Neuron (in vitro differentiated cells): ENCODE results near the gene PTPRC.

Experiments
- H2AFZ ChIP-seq: one replicate; pipeline ENCODE4 v1.6.1; 2013; ENCODE audit warnings: low read depth, mild to moderate bottlenecking, inconsistent platforms, low read length, moderate library complexity
- H3K27me3 ChIP-seq: one replicate; pipeline ENCODE4 v1.6.1; 2013; ENCODE audit warnings: low read length; ENCODE audit not compliant: insufficient read depth
- H3K36me3 ChIP-seq: one replicate; pipeline ENCODE4 v1.6.1; 2013; ENCODE audit warnings: low read length; ENCODE audit not compliant: insufficient read depth
- H3K4me1 ChIP-seq: one replicate; pipeline ENCODE4 v1.6.1; 2013; ENCODE audit warnings: low read length; ENCODE audit not compliant: insufficient read depth
- H3K4me3 ChIP-seq: 2 replicates; pipeline ENCODE4 v1.5.1; 2013; ENCODE audit warnings: mild to moderate bottlenecking, low read length, moderate library complexity
- H3K9me3 ChIP-seq: one replicate; pipeline ENCODE4 v1.6.1; 2013; ENCODE audit warnings: low read length

Gene PTPRC

DNA sequence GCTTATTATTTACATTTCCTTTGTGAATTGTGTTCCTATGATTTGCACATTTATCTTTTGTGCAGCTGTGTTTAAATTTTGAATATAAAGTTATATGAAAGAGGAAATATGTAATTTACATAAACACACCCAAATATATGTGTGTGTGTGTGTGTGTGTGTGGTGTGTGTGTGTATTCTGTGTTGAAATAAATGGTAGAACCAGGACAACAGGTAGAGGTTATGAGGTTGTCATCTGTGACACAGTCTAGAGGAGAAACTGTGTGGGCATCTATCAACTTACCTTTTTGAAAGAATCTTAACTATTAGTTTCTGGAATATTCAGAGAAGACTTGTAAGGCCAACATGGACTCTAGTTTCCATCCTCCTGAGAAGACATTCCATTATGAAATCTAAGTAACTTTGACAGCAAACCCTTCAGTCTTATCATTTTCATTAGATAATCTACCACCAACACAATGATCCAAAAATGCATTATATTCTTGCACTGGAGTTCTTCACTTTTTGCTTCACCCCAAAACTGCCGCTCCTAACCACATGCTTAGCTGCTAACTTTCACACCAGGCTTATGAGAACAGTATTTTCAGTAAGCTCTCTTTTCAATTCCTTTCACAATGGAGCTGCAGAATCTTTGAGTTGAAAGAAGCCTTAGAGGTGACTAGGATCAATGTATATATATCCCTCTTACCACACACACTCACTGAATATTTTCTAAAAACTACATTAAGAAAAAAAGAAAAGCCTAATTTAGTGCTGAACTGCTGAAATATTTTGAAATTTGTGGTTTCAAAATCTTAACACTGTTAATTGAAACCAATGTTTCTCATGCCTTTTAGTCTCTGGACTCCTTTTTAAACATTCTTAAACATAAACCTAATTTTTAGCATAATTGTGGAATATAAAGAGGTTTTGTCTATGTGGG, 21.8 kb downstream of the PTPRC start:
- no peak overlapping the region for H3K4me3 ChIP-seq
- no peak overlapping the region for H2AFZ ChIP-seq
- H3K36me3 ChIP-seq = no peaks in the 10 kb centered on the region
- H3K27me3 ChIP-seq = no peaks in the 10 kb centered on the region
- H3K9me3 ChIP-seq = no peaks in the 10 kb centered on the region
- no peaks in the 10 kb centered on the region for H3K4me1 ChIP-seq

DNA sequence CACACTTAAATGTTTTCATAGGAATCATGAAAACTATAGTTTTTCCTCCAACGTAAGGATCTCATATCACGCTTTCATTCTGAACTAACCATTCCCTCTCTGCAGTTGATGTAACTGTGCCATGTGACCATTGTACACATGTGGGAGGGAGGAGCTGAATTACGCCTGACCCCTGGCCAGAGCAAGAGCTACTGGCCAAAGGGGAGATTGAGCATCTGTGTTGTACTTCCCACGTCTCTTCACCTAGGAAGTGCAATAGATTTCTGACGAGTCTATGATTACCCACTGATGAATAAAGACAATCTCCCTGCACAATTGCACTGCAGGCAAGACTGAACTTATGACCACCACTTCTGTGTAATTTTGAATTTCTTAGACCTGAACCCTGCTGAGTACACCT, 24.0 kb downstream of the PTPRC start:
- H2AFZ ChIP-seq = no peak overlapping the region
- no peaks in the 10 kb centered on the region for H3K36me3 ChIP-seq
- H3K27me3 ChIP-seq = no peaks in the 10 kb centered on the region
- H3K4me1 ChIP-seq = peaks cover 4% of the 10 kb centered on the region
- H3K9me3 ChIP-seq = no peaks in the 10 kb centered on the region
- no peak overlapping the region for H3K4me3 ChIP-seq

GRCh38 chr1:198664068-198664788, 25.4 kb downstream of the PTPRC start:
- Histone ChIP-seq H2AFZ (no peak overlapping the region), H3K27me3 (no peaks in the 10 kb centered on the region), H3K4me1 (peaks cover 4% of the 10 kb centered on the region), H3K36me3 (no peaks in the 10 kb centered on the region), H3K9me3 (no peaks in the 10 kb centered on the region), H3K4me3 (no peak overlapping the region)

DNA sequence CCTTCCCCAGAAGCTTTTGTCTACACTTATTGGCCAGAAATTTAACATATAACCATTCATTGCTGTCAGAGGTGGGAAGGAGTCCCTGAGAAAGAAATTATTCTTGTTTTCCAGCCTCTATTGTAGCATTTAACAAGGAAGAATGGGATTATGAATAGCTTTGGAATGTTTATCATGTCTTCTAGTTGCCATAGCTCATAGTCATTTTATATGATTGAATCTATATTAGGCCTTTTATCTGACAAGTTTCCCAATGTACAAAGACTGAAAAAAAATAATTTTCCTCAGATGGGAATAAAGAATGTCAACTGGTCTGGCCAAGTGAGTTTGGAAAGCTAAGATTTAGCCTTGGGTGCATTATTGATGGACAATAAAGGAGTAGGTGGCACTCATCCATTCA, 28.3 kb downstream of the PTPRC start:
- Histone ChIP-seq H3K4me3 (no peak overlapping the region), H3K4me1 (peaks cover 4% of the 10 kb centered on the region), H2AFZ (no peak overlapping the region), H3K9me3 (no peaks in the 10 kb centered on the region), H3K36me3 (no peaks in the 10 kb centered on the region), H3K27me3 (no peaks in the 10 kb centered on the region)

DNA sequence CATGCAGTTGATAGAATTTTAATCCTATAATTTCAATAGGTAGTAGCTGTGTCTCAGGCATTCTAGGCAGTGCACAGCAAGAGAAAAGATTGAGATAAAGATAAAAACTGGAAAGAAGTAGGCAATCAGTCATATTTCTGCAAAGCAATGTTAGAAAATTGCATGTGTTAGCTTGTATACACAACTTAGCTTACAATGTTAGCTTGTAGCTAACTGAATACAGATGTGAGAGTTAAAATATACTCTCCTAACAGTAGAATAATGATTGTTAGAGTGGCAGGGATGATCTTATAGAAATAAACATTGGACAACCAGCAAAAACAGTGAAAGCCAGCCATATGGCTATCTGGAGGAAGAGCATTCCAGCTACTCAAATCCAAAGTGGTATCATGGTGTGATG, 29.0 kb downstream of the PTPRC start:
- H3K27me3 ChIP-seq = no peaks in the 10 kb centered on the region
- no peaks in the 10 kb centered on the region for H3K36me3 ChIP-seq
- no peak overlapping the region for H2AFZ ChIP-seq
- H3K4me1 ChIP-seq = peaks cover 4% of the 10 kb centered on the region
- H3K9me3 ChIP-seq = no peaks in the 10 kb centered on the region
- H3K4me3 ChIP-seq = no peak overlapping the region

DNA sequence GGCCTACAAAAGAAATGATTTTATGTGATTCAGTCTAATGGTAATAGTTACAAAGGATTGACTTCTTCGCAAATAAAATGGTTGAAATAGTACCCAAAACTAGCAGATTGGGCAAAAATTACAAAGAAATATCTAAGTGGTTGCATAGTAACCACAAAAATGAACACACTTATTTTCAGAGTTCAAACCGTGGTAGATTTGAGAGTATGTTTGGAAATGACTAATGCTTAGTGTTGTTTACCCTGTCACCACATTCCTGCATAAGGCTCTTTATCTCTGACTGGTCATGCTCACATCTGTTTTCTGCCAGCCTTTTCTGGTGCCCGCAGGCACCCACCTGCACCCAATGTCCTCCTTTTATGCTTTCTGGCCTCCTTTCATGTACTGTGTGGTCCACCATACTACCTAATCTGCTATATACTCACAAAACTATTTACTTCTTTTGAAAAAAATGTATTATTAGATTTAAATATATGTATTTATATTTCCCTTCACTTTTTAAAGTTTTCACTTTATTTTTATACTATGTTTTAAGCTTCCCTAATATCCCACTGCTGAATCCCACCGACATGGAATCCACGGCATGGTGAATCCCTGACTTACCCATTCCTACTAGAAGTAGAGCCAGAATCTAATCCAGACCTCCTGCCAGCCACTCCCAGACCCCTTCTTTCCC, 30.3 kb downstream of the PTPRC start:
- Histone ChIP-seq H3K4me1 (peaks cover 4% of the 10 kb centered on the region), H2AFZ (no peak overlapping the region), H3K9me3 (no peaks in the 10 kb centered on the region), H3K27me3 (no peaks in the 10 kb centered on the region), H3K4me3 (no peak overlapping the region), H3K36me3 (no peaks in the 10 kb centered on the region)

- no peaks in the 10 kb centered on the region for H3K27me3 ChIP-seq
- H3K4me1 ChIP-seq = peaks cover 4% of the 10 kb centered on the region
- no peak overlapping the region for H3K4me3 ChIP-seq
- no peaks in the 10 kb centered on the region for H3K36me3 ChIP-seq
- no peaks in the 10 kb centered on the region for H3K9me3 ChIP-seq
- no peak overlapping the region for H2AFZ ChIP-seq
These were observed 30.9 kb downstream of the PTPRC start for GRCh38 chr1:198669771-198670170.

- no peaks in the 10 kb centered on the region for H3K36me3 ChIP-seq
- no peak overlapping the region for H2AFZ ChIP-seq
- H3K4me3 ChIP-seq = no peak overlapping the region
- peaks cover 4% of the 10 kb centered on the region for H3K4me1 ChIP-seq
- H3K9me3 ChIP-seq = no peaks in the 10 kb centered on the region
- no peaks in the 10 kb centered on the region for H3K27me3 ChIP-seq
These were observed 32.3 kb downstream of the PTPRC start for GRCh38 chr1:198671136-198671535.

DNA sequence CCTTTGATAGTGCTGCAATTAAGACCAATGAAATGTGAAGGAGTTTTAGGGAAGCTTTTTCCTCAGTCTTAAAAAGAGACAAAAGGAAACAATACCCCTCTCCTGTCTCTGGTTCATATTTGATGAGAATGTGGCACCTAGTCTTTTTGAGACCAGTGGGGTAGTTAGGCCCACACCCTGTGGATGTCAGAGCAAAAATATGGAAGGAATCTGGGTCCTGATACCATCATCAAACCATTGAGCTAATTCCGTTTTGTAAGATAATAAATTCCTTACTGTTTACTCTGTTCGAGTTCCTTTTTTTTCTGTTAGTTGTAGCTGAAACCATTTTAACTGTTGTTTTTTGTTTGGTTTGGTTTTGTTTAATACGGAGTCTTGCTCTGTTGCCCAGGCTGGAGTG, 33.3 kb downstream of the PTPRC start:
- Histone ChIP-seq H3K27me3 (no peaks in the 10 kb centered on the region), H3K4me3 (no peak overlapping the region), H3K36me3 (no peaks in the 10 kb centered on the region), H3K4me1 (peaks cover 2% of the 10 kb centered on the region), H3K9me3 (no peaks in the 10 kb centered on the region), H2AFZ (no peak overlapping the region)

DNA sequence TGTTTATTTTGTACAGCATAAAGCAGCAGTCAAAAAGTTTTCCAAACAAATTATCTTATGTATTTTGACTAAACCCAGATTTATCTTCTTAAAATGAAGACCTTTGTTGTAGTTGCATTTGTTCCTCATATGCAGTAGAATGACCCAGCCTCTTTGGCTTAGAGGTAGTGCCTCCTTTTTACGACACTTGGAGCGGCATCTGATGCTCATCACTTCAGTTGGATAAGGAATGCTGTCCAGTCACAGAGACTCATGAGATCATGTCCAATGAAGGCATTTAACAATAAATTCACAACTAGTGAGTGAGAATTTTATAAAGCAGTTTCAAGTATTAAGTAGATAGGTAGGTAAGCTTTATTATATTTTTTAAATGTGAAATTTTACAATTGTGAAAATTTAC, 35.2 kb downstream of the PTPRC start:
- H3K27me3 ChIP-seq = no peaks in the 10 kb centered on the region
- H2AFZ ChIP-seq = no peak overlapping the region
- H3K4me1 ChIP-seq = peaks cover 4% of the 10 kb centered on the region
- no peaks in the 10 kb centered on the region for H3K9me3 ChIP-seq
- H3K36me3 ChIP-seq = no peaks in the 10 kb centered on the region
- H3K4me3 ChIP-seq = no peak overlapping the region

GRCh38 chr1:198676253-198676652, 37.4 kb downstream of the PTPRC start:
- Histone ChIP-seq H2AFZ (no peak overlapping the region), H3K4me3 (no peak overlapping the region), H3K36me3 (no peaks in the 10 kb centered on the region), H3K4me1 (peaks cover 6% of the 10 kb centered on the region), H3K9me3 (no peaks in the 10 kb centered on the region), H3K27me3 (no peaks in the 10 kb centered on the region)

- Histone ChIP-seq H3K4me1 (peaks cover 14% of the 10 kb centered on the region), H2AFZ (no peak overlapping the region), H3K36me3 (no peaks in the 10 kb centered on the region), H3K9me3 (no peaks in the 10 kb centered on the region), H3K27me3 (no peaks in the 10 kb centered on the region), H3K4me3 (no peak overlapping the region)
These were observed 38.2 kb downstream of the PTPRC start for GRCh38 chr1:198677027-198677426.

DNA sequence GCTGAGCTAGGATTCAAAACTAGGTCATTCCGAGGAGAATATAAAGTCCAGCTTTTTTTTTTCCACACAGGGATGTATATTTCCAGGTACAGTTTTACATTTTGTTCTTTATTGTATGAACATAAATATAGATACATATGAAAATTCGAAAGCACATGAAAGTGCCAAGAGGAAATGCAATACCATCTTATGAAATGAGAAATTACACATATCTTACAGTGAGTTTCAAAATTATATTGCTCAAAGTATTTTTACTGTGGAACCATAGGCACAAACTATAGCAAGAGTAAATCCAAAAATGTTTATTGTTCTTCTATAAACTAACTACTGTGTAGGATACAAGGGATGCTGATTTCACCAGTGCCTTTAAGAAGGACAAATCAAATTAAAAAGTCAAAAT, 39.0 kb downstream of the PTPRC start:
- Histone ChIP-seq H2AFZ (no peak overlapping the region), H3K27me3 (no peaks in the 10 kb centered on the region), H3K9me3 (no peaks in the 10 kb centered on the region), H3K4me1 (peaks cover 21% of the 10 kb centered on the region), H3K4me3 (no peak overlapping the region), H3K36me3 (no peaks in the 10 kb centered on the region)
